ENCODE results near the gene IP6K1.
"Not testable (repeated sequence)": the region's sequence is repeated elsewhere in the genome, so short reads cannot be mapped to it uniquely, and the experiment has no call there.

IP6K1 gene

GRCh38 chr3:49688338-49689045 lies 97.8 kb downstream of the IP6K1 start:
- H3K4me3 Mint-ChIP-seq = peak overlapping the region; percentile 97
- not testable (repeated sequence) for DNase-seq (ENCODE audit: low spot score in 2 of 2); ATAC-seq; H3K9me3 Mint-ChIP-seq
- H3K36me3 Mint-ChIP-seq = peaks cover 28% of the 10 kb centered on the region
- H3K4me1 Mint-ChIP-seq = peaks cover 51% of the 10 kb centered on the region
- H3K27ac Mint-ChIP-seq = peak overlapping the region; percentile 99

GRCh38 chr3:49687424-49687795 lies 98.9 kb downstream of the IP6K1 start:
- not testable (repeated sequence) for H3K27ac Mint-ChIP-seq; ATAC-seq; H3K9me3 Mint-ChIP-seq; DNase-seq (ENCODE audit: low spot score in 2 of 2)
- Mint-ChIP-seq H3K36me3 (peaks cover 30% of the 10 kb centered on the region), H3K4me3 (peak overlapping the region; percentile 56), H3K4me1 (peaks cover 47% of the 10 kb centered on the region)

- not testable (repeated sequence) for H3K27ac Mint-ChIP-seq, H3K9me3 Mint-ChIP-seq
- Mint-ChIP-seq H3K4me1 (peaks cover 45% of the 10 kb centered on the region), H3K4me3 (peak overlapping the region; percentile 56), H3K36me3 (peaks cover 28% of the 10 kb centered on the region)
- DNase-seq (ENCODE audit: low spot score in 2 of 2) (peak; percentile 26 to 70), ATAC-seq (peak; percentile 49)
These were observed 99.4 kb downstream of the IP6K1 start for GRCh38 chr3:49686769-49687423.

- not testable (repeated sequence) for H3K9me3 Mint-ChIP-seq; DNase-seq (ENCODE audit: low spot score in 2 of 2); H3K27ac Mint-ChIP-seq
- H3K4me1 Mint-ChIP-seq = peaks cover 42% of the 10 kb centered on the region
- H3K4me3 Mint-ChIP-seq = peak overlapping the region; percentile 56
- peaks cover 28% of the 10 kb centered on the region for H3K36me3 Mint-ChIP-seq
- ATAC-seq = peak; percentile 0
These were observed 100.0 kb downstream of the IP6K1 start for GRCh38 chr3:49686346-49686745.

DNA sequence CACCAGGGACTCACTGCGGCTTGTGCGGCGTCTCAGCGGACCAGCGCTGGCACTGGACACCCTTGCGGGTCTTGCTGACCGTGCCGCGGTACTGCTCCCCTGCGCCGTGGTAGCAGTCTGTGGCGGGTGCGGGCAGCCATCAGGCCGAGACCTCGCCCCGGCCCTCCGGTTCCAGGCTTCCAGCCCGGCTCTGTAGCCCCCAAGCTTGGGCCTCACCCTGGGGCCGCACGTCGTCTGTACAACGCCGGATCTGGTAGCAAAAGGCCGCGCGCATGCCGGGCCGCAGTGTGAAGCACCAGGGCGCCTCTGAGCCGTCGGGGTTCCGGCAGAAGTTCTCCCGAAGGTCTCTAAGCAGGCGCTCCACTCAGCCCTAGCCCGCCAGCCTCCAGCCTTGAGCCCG lies 100.5 kb downstream of the IP6K1 start:
- not testable (repeated sequence) for ATAC-seq
- Mint-ChIP-seq H3K4me3 (peak overlapping the region; percentile 56), H3K36me3 (peaks cover 30% of the 10 kb centered on the region)

DNA sequence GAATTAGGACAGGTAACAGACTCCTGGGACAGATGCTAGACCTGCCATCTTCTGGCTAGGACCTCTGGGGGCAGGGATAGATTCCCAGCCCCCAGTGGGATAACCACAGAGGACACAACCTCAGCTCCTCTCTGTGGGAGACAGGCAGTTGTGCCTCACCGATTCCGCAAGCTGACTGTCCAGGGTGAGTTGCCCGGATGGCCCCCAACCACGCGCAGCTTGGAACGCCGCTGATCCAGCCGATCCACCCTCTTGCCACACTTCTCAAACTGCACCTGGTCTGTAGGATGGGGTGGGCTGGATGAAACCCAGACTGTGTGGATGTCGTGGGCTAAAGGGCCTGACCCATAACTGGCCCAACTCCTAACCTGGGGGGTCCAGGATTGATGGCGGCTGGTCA lies 101.2 kb downstream of the IP6K1 start:
- not testable (repeated sequence) for H3K9me3 Mint-ChIP-seq; DNase-seq (ENCODE audit: low spot score in 2 of 2); ATAC-seq; H3K27ac Mint-ChIP-seq
- H3K4me1 Mint-ChIP-seq = peaks cover 37% of the 10 kb centered on the region
- peaks cover 37% of the 10 kb centered on the region for H3K36me3 Mint-ChIP-seq
- H3K4me3 Mint-ChIP-seq = peak overlapping the region; percentile 56

More for the DNA sequence above, 100.5 kb downstream of the IP6K1 start:
- H3K4me1 Mint-ChIP-seq = peaks cover 37% of the 10 kb centered on the region
- H3K9me3 Mint-ChIP-seq; H3K27ac Mint-ChIP-seq; DNase-seq (ENCODE audit: low spot score in 2 of 2): not testable (repeated sequence)

- H3K4me1 Mint-ChIP-seq = peaks cover 34% of the 10 kb centered on the region
- DNase-seq (ENCODE audit: low spot score in 2 of 2); H3K27ac Mint-ChIP-seq; H3K9me3 Mint-ChIP-seq; ATAC-seq; H3K4me3 Mint-ChIP-seq: not testable (repeated sequence)
- H3K36me3 Mint-ChIP-seq = peaks cover 39% of the 10 kb centered on the region
These were observed 101.9 kb downstream of the IP6K1 start for GRCh38 chr3:49684453-49684852.

- DNase-seq (ENCODE audit: low spot score in 2 of 2) (no peak), ATAC-seq (no peak)
- no peak overlapping the region for H3K4me3 Mint-ChIP-seq
- no peaks in the 10 kb centered on the region for H3K9me3 Mint-ChIP-seq
- peaks cover 25% of the 10 kb centered on the region for H3K4me1 Mint-ChIP-seq
- H3K36me3 Mint-ChIP-seq = peaks cover 34% of the 10 kb centered on the region
- no peak overlapping the region for H3K27ac Mint-ChIP-seq
These were observed 103.2 kb downstream of the IP6K1 start for GRCh38 chr3:49683162-49683561.

GRCh38 chr3:49681543-49681942 lies 104.8 kb downstream of the IP6K1 start:
- Mint-ChIP-seq H3K9me3 (no peaks in the 10 kb centered on the region), H3K4me3 (no peak overlapping the region), H3K4me1 (peaks cover 25% of the 10 kb centered on the region), H3K27ac (no peak overlapping the region), H3K36me3 (peaks cover 38% of the 10 kb centered on the region)
- ATAC-seq (no peak), DNase-seq (ENCODE audit: low spot score in 2 of 2) (no peak)

DNA sequence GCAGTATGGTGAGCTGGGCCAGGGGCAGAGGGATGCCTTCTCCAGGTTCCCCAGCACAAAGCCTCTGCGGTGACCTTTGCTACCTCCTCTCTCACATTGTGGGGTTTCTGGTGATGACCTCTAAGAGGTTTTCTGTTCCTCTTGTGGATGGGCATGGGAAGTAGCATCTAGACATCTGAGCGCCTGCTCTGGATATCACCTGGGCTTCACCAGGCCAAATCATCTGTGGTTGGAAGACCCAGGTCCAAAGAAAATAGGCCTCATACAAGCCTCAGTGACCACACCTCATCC lies 105.2 kb downstream of the IP6K1 start:
- Mint-ChIP-seq H3K27ac (no peak overlapping the region), H3K4me3 (no peak overlapping the region), H3K4me1 (peaks cover 27% of the 10 kb centered on the region), H3K9me3 (no peaks in the 10 kb centered on the region), H3K36me3 (peaks cover 41% of the 10 kb centered on the region)
- ATAC-seq (no peak), DNase-seq (ENCODE audit: low spot score in 2 of 2) (no peak)

GRCh38 chr3:49680493-49681231 lies 105.7 kb downstream of the IP6K1 start:
- ATAC-seq (no peak), DNase-seq (ENCODE audit: low spot score in 2 of 2) (no peak)
- no peaks in the 10 kb centered on the region for H3K9me3 Mint-ChIP-seq
- no peak overlapping the region for H3K4me3 Mint-ChIP-seq
- H3K4me1 Mint-ChIP-seq = peaks cover 32% of the 10 kb centered on the region
- H3K27ac Mint-ChIP-seq = no peak overlapping the region
- peaks cover 46% of the 10 kb centered on the region for H3K36me3 Mint-ChIP-seq

GRCh38 chr3:49675912-49676311 lies 110.4 kb downstream of the IP6K1 start:
- ATAC-seq (no peak), DNase-seq (ENCODE audit: low spot score in 2 of 2) (no peak)
- no peak overlapping the region for H3K4me3 Mint-ChIP-seq
- H3K4me1 Mint-ChIP-seq = peaks cover 46% of the 10 kb centered on the region
- H3K36me3 Mint-ChIP-seq = peaks cover 41% of the 10 kb centered on the region
- H3K9me3 Mint-ChIP-seq = no peaks in the 10 kb centered on the region
- H3K27ac Mint-ChIP-seq = no peak overlapping the region

GRCh38 chr3:49674497-49674983 lies 111.8 kb downstream of the IP6K1 start:
- H3K4me3 Mint-ChIP-seq = peak overlapping the region; percentile 86
- ATAC-seq (peak; percentile 34), DNase-seq (ENCODE audit: low spot score in 2 of 2) (no peak)
- H3K36me3 Mint-ChIP-seq = peaks cover 30% of the 10 kb centered on the region
- no peaks in the 10 kb centered on the region for H3K9me3 Mint-ChIP-seq
- H3K27ac Mint-ChIP-seq = peak overlapping the region; percentile 98
- peaks cover 35% of the 10 kb centered on the region for H3K4me1 Mint-ChIP-seq
